22Rv1 (cell line): ENCODE measurements around the gene TSPAN7.

Experiments
- H3K27ac ChIP-seq: fragments of 450-650 bp; 2 replicates; pipeline ENCODE4 v1.5.1; 2017
- CTCF ChIP-seq: fragments of 450-650 bp; IDR thresholded peaks from 2 replicates; pipeline ENCODE4 v1.5.1; 2017; ENCODE audit warnings: mild to moderate bottlenecking
- ZFX ChIP-seq: fragments of 450-650 bp; IDR thresholded peaks from 2 replicates; pipeline ENCODE4 v1.6.1; 2017; ENCODE audit warnings: antibody characterized with exemption, borderline replicate concordance

TSPAN7 gene

GRCh38 chrX:38639730-38640129 is 78.4 kb downstream of the TSPAN7 start:
- TF ChIP-seq CTCF: no peak
- no peak overlapping the region for H3K27ac ChIP-seq

- no peak for TF ChIP-seq CTCF
- no peak for TF ChIP-seq ZFX
- no peak overlapping the region for H3K27ac ChIP-seq
Measured at GRCh38 chrX:38641197-38641596, 79.9 kb downstream of the TSPAN7 start.

GRCh38 chrX:38643903-38644302 is 82.6 kb downstream of the TSPAN7 start:
- no peak for TF ChIP-seq ZFX
- no peak for TF ChIP-seq CTCF
- H3K27ac ChIP-seq: no peak overlapping the region

- no peak for TF ChIP-seq ZFX
- no peak for TF ChIP-seq CTCF
- H3K27ac ChIP-seq: no peak overlapping the region
Measured at GRCh38 chrX:38646129-38646528, 84.8 kb downstream of the TSPAN7 start.

GRCh38 chrX:38649221-38649620 is 87.9 kb downstream of the TSPAN7 start:
- TF ChIP-seq CTCF: no peak
- H3K27ac ChIP-seq: no peak overlapping the region

GRCh38 chrX:38649674-38650647 is 88.6 kb downstream of the TSPAN7 start:
- no peak for TF ChIP-seq ZFX
- TF ChIP-seq CTCF: no peak
- H3K27ac ChIP-seq: no peak overlapping the region
